ENCODE measurements around the gene ADAM15. TPM values are rescaled to one million over a fixed set of nuclear protein-coding genes. Genes with fewer than 3 reads are reported as not detected.

ADAM15 gene
- total RNA-seq, 4 donors from 2014 or later = 65.4 to 115 (median 100.0) TPM

GRCh38 chr1:155018617-155019348 is 32.3 kb upstream of the ADAM15 start:
- Histone ChIP-seq H3K4me3 (no peak overlapping the region), H3K9me3 (no peaks in the 10 kb centered on the region), H3K4me1 (peaks cover 2 to 39% (median 19%) of the 10 kb centered on the region in 3 donors), H3K36me3 (peaks cover 0 to 28% of the 10 kb centered on the region in 2 donors), H3K27me3 (no peaks in the 10 kb centered on the region), H3K27ac (peak overlapping the region in 2 of 4 donors; percentile 85 to 90)
- TF ChIP-seq POLR2AphosphoS5 (IDR thresholded peaks at IDR 0.05) (no peak), POLR2A (IDR thresholded peaks at IDR 0.05) (no peak), EP300 (IDR thresholded peaks at IDR 0.05) (no peak), CTCF (IDR thresholded peaks at IDR 0.05) (no peak)
- 87 to 90% methylated on average over 4 to 5 of the region's 8 CpGs for whole genome bisulfite sequencing, 2 donors (ENCODE audit: low coverage in 1 of 2)
- ATAC-seq = no peak

- no peak for ATAC-seq
- Histone ChIP-seq H3K36me3 (peaks cover 0 to 21% of the 10 kb centered on the region in 2 donors), H3K4me3 (no peak overlapping the region), H3K27ac (peak overlapping the region in 1 of 4 donors; percentile 90), H3K4me1 (peaks cover 2 to 33% (median 19%) of the 10 kb centered on the region in 3 donors), H3K27me3 (no peaks in the 10 kb centered on the region), H3K9me3 (no peaks in the 10 kb centered on the region)
- 71 to 74% methylated on average over 4 to 11 of the region's 11 CpGs for WGBS, 2 donors (ENCODE audit: low coverage in 1 of 2)
- no peak for TF ChIP-seq POLR2AphosphoS5 (IDR thresholded peaks at IDR 0.05)
- TF ChIP-seq POLR2A (IDR thresholded peaks at IDR 0.05) = no peak
- no peak for TF ChIP-seq EP300 (IDR thresholded peaks at IDR 0.05)
- TF ChIP-seq CTCF (IDR thresholded peaks at IDR 0.05) = no peak
Measured at GRCh38 chr1:155019377-155020245, 31.5 kb upstream of the ADAM15 start.

- no peak overlapping the region for H3K27ac ChIP-seq
- WGBS, 2 donors (ENCODE audit: low coverage in 1 of 2) = 81 to 100% methylated on average over 3 to 8 of the region's 8 CpGs
- ATAC-seq = no peak
- TF ChIP-seq CTCF (IDR thresholded peaks at IDR 0.05) = no peak
- TF ChIP-seq POLR2A (IDR thresholded peaks at IDR 0.05) = no peak
- no peak for TF ChIP-seq EP300 (IDR thresholded peaks at IDR 0.05)
- TF ChIP-seq POLR2AphosphoS5 (IDR thresholded peaks at IDR 0.05) = no peak
- H3K4me1 ChIP-seq = peaks cover 0 to 18% (median 10%) of the 10 kb centered on the region in 3 donors
- no peak overlapping the region for H3K4me3 ChIP-seq
- H3K36me3 ChIP-seq = no peaks in the 10 kb centered on the region
- H3K27me3 ChIP-seq = no peaks in the 10 kb centered on the region
- no peaks in the 10 kb centered on the region for H3K9me3 ChIP-seq
Measured at GRCh38 chr1:155022136-155022926, 28.8 kb upstream of the ADAM15 start.

- no peak for ATAC-seq
Measured at GRCh38 chr1:155022927-155023236, 28.2 kb upstream of the ADAM15 start.

More at GRCh38 chr1:155022927-155023236, 28.2 kb upstream of the ADAM15 start:
- Histone ChIP-seq H3K4me3 (no peak overlapping the region), H3K9me3 (no peaks in the 10 kb centered on the region), H3K36me3 (no peaks in the 10 kb centered on the region), H3K27ac (no peak overlapping the region), H3K4me1 (peaks cover 0 to 13% (median 4%) of the 10 kb centered on the region in 3 donors), H3K27me3 (no peaks in the 10 kb centered on the region)
- TF ChIP-seq POLR2A (IDR thresholded peaks at IDR 0.05) (no peak), EP300 (IDR thresholded peaks at IDR 0.05) (no peak), POLR2AphosphoS5 (IDR thresholded peaks at IDR 0.05) (no peak), CTCF (IDR thresholded peaks at IDR 0.05) (no peak)
- WGBS, 2 donors (ENCODE audit: low coverage in 1 of 2) = 60% methylated on average over 1 of the region's 4 CpGs; no CpG with 5 or more reads in 1 of the 2 donors

Data from gastroesophageal sphincter (tissue), 4 donors.